ENCODE results near the gene IFNB1. TPM values are rescaled to one million over a fixed set of nuclear protein-coding genes. Genes with fewer than 3 reads are reported as not detected.

The IFNB1 gene
- not detected in 2 replicates for total RNA-seq (2014; rRNA removed)
- not detected for Bru-seq, nascent RNA
- BruChase-seq, experiment 1, labeled RNA remaining after a 6-hour chase: percentile 24 among the genes with signal in this experiment
- not detected for BruChase-seq, experiment 2, labeled RNA remaining after a 2-hour chase
- long read RNA-seq: 0 reads

DNA sequence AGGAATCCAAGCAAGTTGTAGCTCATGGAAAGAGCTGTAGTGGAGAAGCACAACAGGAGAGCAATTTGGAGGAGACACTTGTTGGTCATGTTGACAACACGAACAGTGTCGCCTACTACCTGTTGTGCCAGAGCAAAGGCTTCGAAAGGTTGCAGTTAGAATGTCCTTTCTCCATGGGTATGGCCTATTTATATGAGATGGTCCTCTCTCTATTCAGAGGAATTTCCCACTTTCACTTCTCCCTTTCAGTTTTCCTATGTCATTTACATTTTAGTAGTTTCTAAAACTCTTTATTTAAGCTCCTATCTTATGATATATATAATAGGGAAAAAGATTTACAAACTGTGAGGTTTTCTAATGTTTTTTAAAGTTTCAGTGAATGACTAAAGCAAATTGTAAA is at the start of gene IFNB1:
Gene IFNB1 (minus strand): TSS at position 162 of the 400 bp plus-strand sequence. CDS start 73 bp downstream, at position 89.
- no peak for DNase-seq
- no TSS peak for BruUV-seq (replicated peaks)
- no peak for ATAC-seq
- Histone ChIP-seq H3K9me2 (replicated peaks; ENCODE audit: low read length) (no peaks in the 10 kb centered on the region), H3K79me2 (ENCODE audit: low read length) (no peaks in the 10 kb centered on the region), H3K27ac (ENCODE audit: low read length) (no peak within 1 kb of the TSS), H2AFZ (ENCODE audit: low read length) (no peak within 1 kb of the TSS), H3K27me3 (ENCODE audit: low read length) (no peaks in the 10 kb centered on the region), H3K9me3 (ENCODE audit: low read length) (no peaks in the 10 kb centered on the region), H3K36me3 (ENCODE audit: low read depth, low read length) (no peaks in the 10 kb centered on the region), H3K9ac (ENCODE audit: low read length) (no peak within 1 kb of the TSS), H3K4me2 (ENCODE audit: low read length) (no peak within 1 kb of the TSS), H3K4me1 (ENCODE audit: insufficient read depth, low read length) (no peaks in the 10 kb centered on the region), H3F3A (ENCODE audit: low read length, unreplicated experiment) (no peaks in the 10 kb centered on the region), H3K4me3 (ENCODE audit: low read length) (no peak within 1 kb of the TSS), H4K20me1 (ENCODE audit: low read length) (no peaks in the 10 kb centered on the region)
- intact Hi-C loops (cut with micrococcal nuclease): no loop called here
- ChIA-PET POLR2A (ENCODE audit: unreplicated experiment) (no interaction called here), CTCF (interaction anchor here (1.3 kb wide), 1 partner anchor 33 kb away, joined by 7 read pairs; no protein-coding TSS in a partner anchor)
- TF ChIP-seq, protein P1, sequence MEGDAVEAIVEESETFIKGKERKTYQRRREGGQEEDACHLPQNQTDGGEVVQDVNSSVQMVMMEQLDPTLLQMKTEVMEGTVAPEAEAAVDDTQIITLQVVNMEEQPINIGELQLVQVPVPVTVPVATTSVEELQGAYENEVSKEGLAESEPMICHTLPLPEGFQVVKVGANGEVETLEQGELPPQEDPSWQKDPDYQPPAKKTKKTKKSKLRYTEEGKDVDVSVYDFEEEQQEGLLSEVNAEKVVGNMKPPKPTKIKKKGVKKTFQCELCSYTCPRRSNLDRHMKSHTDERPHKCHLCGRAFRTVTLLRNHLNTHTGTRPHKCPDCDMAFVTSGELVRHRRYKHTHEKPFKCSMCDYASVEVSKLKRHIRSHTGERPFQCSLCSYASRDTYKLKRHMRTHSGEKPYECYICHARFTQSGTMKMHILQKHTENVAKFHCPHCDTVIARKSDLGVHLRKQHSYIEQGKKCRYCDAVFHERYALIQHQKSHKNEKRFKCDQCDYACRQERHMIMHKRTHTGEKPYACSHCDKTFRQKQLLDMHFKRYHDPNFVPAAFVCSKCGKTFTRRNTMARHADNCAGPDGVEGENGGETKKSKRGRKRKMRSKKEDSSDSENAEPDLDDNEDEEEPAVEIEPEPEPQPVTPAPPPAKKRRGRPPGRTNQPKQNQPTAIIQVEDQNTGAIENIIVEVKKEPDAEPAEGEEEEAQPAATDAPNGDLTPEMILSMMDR (conservative IDR thresholded peaks at IDR 0.05; ENCODE audit: low read depth, low read length): no peak
- TF ChIP-seq EZH2 (IDR thresholded peaks at IDR 0.05; ENCODE audit: low read length, unreplicated experiment) (no peak), EZH2phosphoT487 (IDR thresholded peaks at IDR 0.05; ENCODE audit: borderline replicate concordance, low read length) (no peak)

DNA sequence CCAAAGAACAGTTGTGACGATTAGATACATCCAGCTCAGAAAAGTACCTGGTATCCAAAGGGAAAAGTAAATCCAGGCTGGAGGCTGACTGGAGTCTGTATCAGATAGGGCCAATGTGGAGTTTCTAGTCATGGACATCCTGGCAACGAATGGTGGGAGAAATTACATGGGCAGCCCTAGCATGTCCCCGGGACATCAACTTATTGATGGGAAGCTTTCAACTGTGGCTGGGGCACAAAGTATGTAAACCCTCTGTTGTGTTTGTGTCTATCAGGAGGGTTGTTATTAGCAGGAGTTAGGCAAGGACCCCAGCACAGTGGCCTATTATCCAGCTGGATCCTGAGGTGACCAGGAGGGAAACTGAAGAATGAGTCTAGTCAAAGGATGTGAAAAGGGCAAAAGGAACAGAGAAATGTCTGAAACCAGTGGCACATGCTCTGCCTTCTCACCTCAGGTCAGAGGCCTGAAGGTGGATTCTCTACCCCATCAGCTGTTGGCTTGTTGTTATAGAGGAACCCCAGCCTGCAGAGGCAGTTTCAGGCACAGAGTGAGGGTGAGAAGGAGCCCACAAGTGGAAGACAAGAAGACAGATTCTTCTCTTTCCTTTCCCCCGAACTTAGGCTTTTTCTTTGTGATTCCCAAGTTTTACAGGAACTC is 44.0 kb upstream of the IFNB1 start:
- no TSS peak for BruUV-seq (replicated peaks)
- CTCF ChIA-PET: no interaction called here
- H3K27me3 ChIP-seq (ENCODE audit: low read length): peaks cover 37% of the 10 kb centered on the region

More for the DNA sequence above, 44.0 kb upstream of the IFNB1 start:
- H3K4me3 ChIP-seq (ENCODE audit: low read length): no peak overlapping the region
- no peak overlapping the region for H2AFZ ChIP-seq (ENCODE audit: low read length)
- no peaks in the 10 kb centered on the region for H3K4me1 ChIP-seq (ENCODE audit: insufficient read depth, low read length)
- H3K9me3 ChIP-seq (ENCODE audit: low read length): no peaks in the 10 kb centered on the region
- H3K9ac ChIP-seq (ENCODE audit: low read length): no peak overlapping the region
- TF ChIP-seq EZH2phosphoT487 (IDR thresholded peaks at IDR 0.05; ENCODE audit: borderline replicate concordance, low read length) (no peak), EZH2 (IDR thresholded peaks at IDR 0.05; ENCODE audit: low read length, unreplicated experiment) (no peak)
- TF ChIP-seq, protein P1 (conservative IDR thresholded peaks at IDR 0.05; ENCODE audit: low read depth, low read length): no peak
- no peak overlapping the region for H3K27ac ChIP-seq (ENCODE audit: low read length)
- H3F3A ChIP-seq (ENCODE audit: low read length, unreplicated experiment): no peaks in the 10 kb centered on the region
- no peaks in the 10 kb centered on the region for H4K20me1 ChIP-seq (ENCODE audit: low read length)
- H3K4me2 ChIP-seq (ENCODE audit: low read length): no peak overlapping the region
- ATAC-seq: no peak
- intact Hi-C loops (cut with micrococcal nuclease): loop anchor here (10.0 kb wide), 1 partner anchor 1197 kb away; no protein-coding TSS in a partner anchor
- POLR2A ChIA-PET (ENCODE audit: unreplicated experiment): no interaction called here
- DNase-seq: no peak
- H3K36me3 ChIP-seq (ENCODE audit: low read depth, low read length): no peaks in the 10 kb centered on the region
- H3K9me2 ChIP-seq (replicated peaks; ENCODE audit: low read length): no peaks in the 10 kb centered on the region
- no peaks in the 10 kb centered on the region for H3K79me2 ChIP-seq (ENCODE audit: low read length)

Measured in PC-3 (cell line).